OCI-LY7 (cell line): ENCODE results near the gene TEX14.

Source experiments
- CTCF ChIP-seq: fragments of 200-600 bp; sonication (generic); conservative IDR thresholded peaks from 2 replicates; pipeline ENCODE4 v1.5.1; 2014; ENCODE audit warnings: mild to moderate bottlenecking, antibody characterized with exemption, low read length, moderate library complexity, mixed read lengths
- EZH2phosphoT487 ChIP-seq: fragments of 200-600 bp; sonication (generic); IDR thresholded peaks from 2 replicates; pipeline ENCODE4 v1.6.1; 2018; ENCODE audit warnings: low read depth, borderline replicate concordance, mild to moderate bottlenecking, mixed run types, antibody characterized with exemption, low read length, moderate library complexity, mixed read lengths

- TF ChIP-seq CTCF (peak; percentile 28; the same call in 1 of the 2 replicates), EZH2phosphoT487 (no peak)
Measured at GRCh38 chr17:58595194-58595792, 96.6 kb downstream of the TEX14 start.
